SK-N-SH (cell line): ENCODE measurements around the gene PAPLN. TPM values are rescaled to one million over a fixed set of nuclear protein-coding genes. Genes with fewer than 3 reads are reported as not detected.

ENCODE experiments used
- CTCF ChIA-PET: fragments of 300-600, 350-600 bp; formaldehyde crosslinking; extraction: SDS; loops from one replicate; lab custom pipeline; 2021; lab: Yijun Ruan, JAX
- POLR2A ChIA-PET: fragments of 350-600 bp; sonication (Branson Sonifier 250); formaldehyde crosslinking; extraction: SDS; loops from one replicate; lab custom pipeline; 2020; ENCODE audit warnings: antibody characterized with exemption, inconsistent platforms; lab: Yijun Ruan, JAX
- DNase-seq: peaks from one replicate; pipeline ENCODE4 v3.0.0; 2012
- H2AFZ ChIP-seq: fragments of 200-600 bp; sonication (generic); 2 replicates; pipeline ENCODE4 v1.8.1; 2016; ENCODE audit warnings: antibody characterized with exemption, mild to moderate bottlenecking, low read depth
- H3F3A ChIP-seq: fragments of 200-600 bp; sonication (generic); replicated peaks from 2 replicates; pipeline ENCODE3; 2016; ENCODE audit warnings: antibody characterized with exemption, mild to moderate bottlenecking; ENCODE audit not compliant: insufficient read depth
- H3K27ac ChIP-seq, 2 experiments: fragments of 200-500 bp in 1 of 2; fragments of 200-600 bp in 1 of 2; sonication (Bioruptor generic) in 1 of 2; sonication (generic), shearing (Covaris generic) in 1 of 2; 2 replicates each; pipeline versions ENCODE4 v1.5.1 to v1.6.1; 2014 to 2016; ENCODE audit warnings: low read depth in 2 of 2, inconsistent platforms in 1 of 2, low read length in 1 of 2, mild to moderate bottlenecking in 1 of 2, mixed read lengths in 1 of 2
- H3K27me3 ChIP-seq: fragments of 200-600 bp; sonication (generic), shearing (Covaris generic); 2 replicates; pipeline ENCODE4 v1.6.1; 2016; ENCODE audit warnings: mixed run types; ENCODE audit not compliant: insufficient read depth
- H3K36me3 ChIP-seq, 2 experiments: fragments of 200-500 bp in 1 of 2; fragments of 200-600 bp in 1 of 2; sonication (Bioruptor generic) in 1 of 2; sonication (generic) in 1 of 2; replicated peaks in 1 of 2; 2 replicates each; pipeline versions ENCODE3 to v1.5.1; 2014 to 2016; ENCODE audit warnings: low read length in 1 of 2, mild to moderate bottlenecking in 1 of 2; ENCODE audit not compliant: insufficient read depth in 2 of 2, control insufficient read depth in 1 of 2
- H3K4me1 ChIP-seq, 2 experiments: fragments of 200-500 bp in 1 of 2; fragments of 200-600 bp in 1 of 2; sonication (Bioruptor generic) in 1 of 2; sonication (generic), shearing (Covaris generic) in 1 of 2; 2 replicates each; pipeline versions ENCODE4 v1.5.1 to v1.6.1; 2014 to 2016; ENCODE audit warnings: low read depth in 1 of 2, low read length in 1 of 2, mixed run types in 1 of 2; ENCODE audit not compliant: insufficient read depth in 2 of 2, control insufficient read depth in 1 of 2
- H3K4me2 ChIP-seq: fragments of 200-600 bp; sonication (generic), shearing (Covaris generic); 2 replicates; pipeline ENCODE4 v1.6.1; 2017; ENCODE audit warnings: mixed run types
- H3K4me3 ChIP-seq, 2 experiments: fragments of 200-500 bp in 1 of 2; fragments of 200-600 bp in 1 of 2; sonication (Bioruptor generic) in 1 of 2; sonication (generic), shearing (Covaris generic) in 1 of 2; 2 replicates each; pipeline versions ENCODE4 v1.5.1 to v1.8.1; 2014 to 2016; ENCODE audit warnings: low read depth in 2 of 2, inconsistent platforms in 1 of 2, low read length in 1 of 2, mild to moderate bottlenecking in 1 of 2, mixed read lengths in 1 of 2, moderate library complexity in 1 of 2
- H3K79me2 ChIP-seq: fragments of 200-600 bp; sonication (generic); 2 replicates; pipeline ENCODE4 v1.8.1; 2017; ENCODE audit warnings: mild to moderate bottlenecking; ENCODE audit not compliant: insufficient read depth
- H3K9ac ChIP-seq: fragments of 200-600 bp; sonication (generic); 2 replicates; pipeline ENCODE4 v1.6.1; 2017; ENCODE audit warnings: mixed run types
- H3K9me2 ChIP-seq: fragments of 200-600 bp; sonication (generic); 2 replicates; pipeline ENCODE4 v1.6.1; 2017; ENCODE audit warnings: mixed run types
- H3K9me3 ChIP-seq: fragments of 200-600 bp; sonication (generic); 2 replicates; pipeline ENCODE4 v1.6.1; 2017; ENCODE audit warnings: mixed run types, mild to moderate bottlenecking, moderate library complexity
- H4K20me1 ChIP-seq: fragments of 200-600 bp; sonication (generic); 2 replicates; pipeline ENCODE4 v1.6.1; 2017; ENCODE audit warnings: mild to moderate bottlenecking, mixed run types; ENCODE audit not compliant: insufficient read depth
- FOSL2 ChIP-seq: IDR thresholded peaks from 2 replicates; pipeline ENCODE4 v1.4.0; 2012; ENCODE audit warnings: low read depth, mild to moderate bottlenecking, moderate library complexity, borderline replicate concordance
- JUND ChIP-seq: IDR thresholded peaks from 2 replicates; pipeline ENCODE4 v1.4.0; 2012
- NRF1 ChIP-seq: IDR thresholded peaks from 2 replicates; pipeline ENCODE4 v1.6.1; 2012; ENCODE audit warnings: low read depth, mild to moderate bottlenecking, low read length
- RAD21 ChIP-seq: IDR thresholded peaks from 2 replicates; pipeline ENCODE4 v1.6.1; 2012; ENCODE audit warnings: mild to moderate bottlenecking, low read length
- RCOR1 ChIP-seq: fragments of 150-350 bp; IDR thresholded peaks from 2 replicates; pipeline ENCODE4 v1.6.1; 2017; ENCODE audit warnings: antibody characterized with exemption, low read length
- RXRA ChIP-seq: IDR thresholded peaks from 2 replicates; pipeline ENCODE4 v1.4.0; 2012; ENCODE audit warnings: low read depth, mild to moderate bottlenecking, borderline replicate concordance
- SIN3A ChIP-seq: IDR thresholded peaks from 2 replicates; pipeline ENCODE4 v1.6.1; 2012; ENCODE audit warnings: low read depth, mild to moderate bottlenecking, low read length, moderate library complexity, borderline replicate concordance
- SMC3 ChIP-seq: IDR thresholded peaks from 2 replicates; pipeline ENCODE4 v1.6.1; 2012; ENCODE audit warnings: low read depth, low read length, improper control_type of control experiment
- TCF12 ChIP-seq: IDR thresholded peaks from 2 replicates; pipeline ENCODE4 v1.4.0; 2012
- WGBS: methylation state at CpG from one replicate; pipeline ENCODE4 v1.1.6; 2017; ENCODE audit warnings: low lambda C conversion rate; 5-methylcytosine and 5-hydroxymethylcytosine counted together
- polyA plus RNA-seq, 3 experiments: library from polyadenylated mRNA; depleted of rRNA; stranded (reverse); fragments of >200 nt; gene quantifications; 2 replicates each; pipeline ENCODE4 v1.2.3, GENCODE V29; 2012
- TF ChIP-seq, protein P1 (sequence below): fragments of 200-600 bp; sonication (generic); IDR thresholded peaks from 2 replicates; pipeline ENCODE4 v1.6.1; 2017; ENCODE audit warnings: antibody characterized with exemption, mild to moderate bottlenecking, moderate library complexity

PAPLN gene
- polyA plus RNA-seq, 1 of the 3 experiments (the other 2 are of a cell fraction), result 0.13 TPM

DNA sequence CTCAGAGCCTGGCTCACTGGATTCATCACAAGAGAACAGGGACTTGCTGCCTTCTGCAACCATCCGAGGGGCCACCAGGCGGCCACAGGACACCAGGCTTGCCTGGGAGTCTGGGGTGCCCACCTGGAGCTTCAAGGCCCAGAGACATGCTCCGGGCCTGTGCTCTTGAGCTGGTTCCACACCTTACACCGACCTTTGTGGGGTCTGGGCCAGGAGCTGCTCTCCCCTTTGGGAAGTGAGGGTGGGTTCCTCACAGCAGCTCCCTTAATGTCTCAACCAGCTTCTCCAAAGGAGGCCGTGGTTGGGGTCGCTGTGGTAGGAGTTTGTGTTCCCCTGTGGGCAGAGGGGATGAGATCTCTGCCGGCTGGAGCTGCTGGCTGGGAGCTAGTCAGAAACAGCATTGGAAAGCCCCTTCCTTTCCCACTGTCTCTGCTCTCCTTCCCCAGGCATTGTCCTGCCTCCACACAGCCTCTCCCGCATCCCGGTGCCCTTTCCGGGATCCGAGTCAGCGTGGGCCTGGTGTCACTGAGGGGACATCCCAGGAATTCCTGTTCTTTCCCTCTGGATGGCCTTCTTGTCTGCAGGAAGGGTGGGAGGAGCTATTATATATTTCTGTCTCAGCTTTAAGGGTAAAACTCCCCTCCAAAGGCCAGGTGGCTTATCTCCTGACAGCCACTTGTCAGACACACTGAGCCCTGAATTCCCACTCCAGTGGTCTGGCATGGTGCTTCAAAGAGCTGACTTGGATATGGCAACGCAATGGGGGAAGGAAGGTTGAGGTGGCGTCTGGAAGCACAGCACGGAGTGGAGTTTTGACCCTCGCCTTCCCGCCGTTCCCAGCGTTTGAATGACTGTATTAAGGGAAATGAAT is 5.1 kb upstream of the PAPLN start:
- Histone ChIP-seq H3K9me2 (no peaks in the 10 kb centered on the region), H4K20me1 (0 out of 2 replicates have a peak, but pooled peaks cover 3% of the 10 kb centered on the region), H3K27ac (no peak overlapping the region), H3K27me3 (peaks cover 30% of the 10 kb centered on the region), H3K36me3 (no peaks in the 10 kb centered on the region), H3K4me1 (peaks cover 6 to 11% of the 10 kb centered on the region in 2 experiments; a peak in 2 of 4 replicates), H2AFZ (no peak overlapping the region), H3K9me3 (no peaks in the 10 kb centered on the region), H3K4me2 (no peak overlapping the region), H3F3A (peaks cover 9% of the 10 kb centered on the region)
- CTCF ChIA-PET, result interaction anchor here (0.6 to 1.5 kb wide), 6 partner anchors 12 to 230 kb away, joined by 3 to 4 read pairs (median 3); no protein-coding TSS in a partner anchor
- 77% methylated on average over 14 of the region's 19 CpGs for WGBS
- TF ChIP-seq, protein P1, sequence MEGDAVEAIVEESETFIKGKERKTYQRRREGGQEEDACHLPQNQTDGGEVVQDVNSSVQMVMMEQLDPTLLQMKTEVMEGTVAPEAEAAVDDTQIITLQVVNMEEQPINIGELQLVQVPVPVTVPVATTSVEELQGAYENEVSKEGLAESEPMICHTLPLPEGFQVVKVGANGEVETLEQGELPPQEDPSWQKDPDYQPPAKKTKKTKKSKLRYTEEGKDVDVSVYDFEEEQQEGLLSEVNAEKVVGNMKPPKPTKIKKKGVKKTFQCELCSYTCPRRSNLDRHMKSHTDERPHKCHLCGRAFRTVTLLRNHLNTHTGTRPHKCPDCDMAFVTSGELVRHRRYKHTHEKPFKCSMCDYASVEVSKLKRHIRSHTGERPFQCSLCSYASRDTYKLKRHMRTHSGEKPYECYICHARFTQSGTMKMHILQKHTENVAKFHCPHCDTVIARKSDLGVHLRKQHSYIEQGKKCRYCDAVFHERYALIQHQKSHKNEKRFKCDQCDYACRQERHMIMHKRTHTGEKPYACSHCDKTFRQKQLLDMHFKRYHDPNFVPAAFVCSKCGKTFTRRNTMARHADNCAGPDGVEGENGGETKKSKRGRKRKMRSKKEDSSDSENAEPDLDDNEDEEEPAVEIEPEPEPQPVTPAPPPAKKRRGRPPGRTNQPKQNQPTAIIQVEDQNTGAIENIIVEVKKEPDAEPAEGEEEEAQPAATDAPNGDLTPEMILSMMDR, result peak; percentile 31
- TF ChIP-seq SIN3A, result no peak
- peak; percentile 33; the same call in 1 of the 2 replicates for TF ChIP-seq RAD21
- TF ChIP-seq, all 33 proteins: peak for 2
- DNase-seq, result peak; percentile 42
- Histone ChIP-seq H3K9ac (no peak overlapping the region), H3K4me3 (no peak overlapping the region), H3K79me2 (no peaks in the 10 kb centered on the region)
- POLR2A ChIA-PET, result no interaction called here

DNA sequence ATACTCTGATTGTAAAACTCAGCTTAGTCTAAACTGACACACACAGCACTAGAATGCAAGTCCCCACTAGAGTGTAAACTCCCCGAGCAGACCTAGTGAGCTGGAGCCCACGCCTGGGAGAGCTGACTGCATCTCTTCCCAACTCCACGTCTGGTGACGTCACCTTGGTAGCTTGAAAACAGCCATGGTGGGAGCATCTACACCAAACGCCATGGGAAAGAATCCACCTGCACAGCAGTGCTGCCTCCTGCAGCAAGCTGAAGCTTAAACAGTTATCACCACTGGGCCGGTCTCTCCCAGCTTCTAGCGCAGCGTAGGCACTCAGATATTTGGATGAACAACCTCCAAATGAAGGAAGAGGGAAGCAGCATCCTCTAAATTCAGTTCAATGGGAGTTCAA is 4.3 kb upstream of the PAPLN start:
- POLR2A ChIA-PET, result no interaction called here
- TF ChIP-seq NRF1 (no peak), RXRA (no peak), FOSL2 (no peak), JUND (no peak), SMC3 (no peak), RCOR1 (no peak), TCF12 (no peak)

More for the DNA sequence above, 4.3 kb upstream of the PAPLN start:
- Histone ChIP-seq H3K79me2 (no peaks in the 10 kb centered on the region), H3F3A (peaks cover 3% of the 10 kb centered on the region), H3K27ac (no peak overlapping the region), H3K9ac (no peak overlapping the region), H3K4me3 (no peak overlapping the region), H3K4me1 (peaks cover 4 to 12% of the 10 kb centered on the region in 2 experiments; a peak in 2 of 4 replicates), H3K9me2 (no peaks in the 10 kb centered on the region), H4K20me1 (0 out of 2 replicates have a peak, but pooled peaks cover 3% of the 10 kb centered on the region), H2AFZ (no peak overlapping the region), H3K27me3 (peaks cover 37% of the 10 kb centered on the region), H3K9me3 (no peaks in the 10 kb centered on the region), H3K36me3 (no peaks in the 10 kb centered on the region), H3K4me2 (no peak overlapping the region)
- CTCF ChIA-PET, result interaction anchor here (0.7 kb wide), 1 partner anchor 70 kb away, joined by 3 read pairs; no protein-coding TSS in a partner anchor
- no peak for DNase-seq
- 71% methylated on average over 7 of the region's 8 CpGs for WGBS
